Measurements from ENCODE around the gene HSPBP1.

HSPBP1 gene

DNA sequence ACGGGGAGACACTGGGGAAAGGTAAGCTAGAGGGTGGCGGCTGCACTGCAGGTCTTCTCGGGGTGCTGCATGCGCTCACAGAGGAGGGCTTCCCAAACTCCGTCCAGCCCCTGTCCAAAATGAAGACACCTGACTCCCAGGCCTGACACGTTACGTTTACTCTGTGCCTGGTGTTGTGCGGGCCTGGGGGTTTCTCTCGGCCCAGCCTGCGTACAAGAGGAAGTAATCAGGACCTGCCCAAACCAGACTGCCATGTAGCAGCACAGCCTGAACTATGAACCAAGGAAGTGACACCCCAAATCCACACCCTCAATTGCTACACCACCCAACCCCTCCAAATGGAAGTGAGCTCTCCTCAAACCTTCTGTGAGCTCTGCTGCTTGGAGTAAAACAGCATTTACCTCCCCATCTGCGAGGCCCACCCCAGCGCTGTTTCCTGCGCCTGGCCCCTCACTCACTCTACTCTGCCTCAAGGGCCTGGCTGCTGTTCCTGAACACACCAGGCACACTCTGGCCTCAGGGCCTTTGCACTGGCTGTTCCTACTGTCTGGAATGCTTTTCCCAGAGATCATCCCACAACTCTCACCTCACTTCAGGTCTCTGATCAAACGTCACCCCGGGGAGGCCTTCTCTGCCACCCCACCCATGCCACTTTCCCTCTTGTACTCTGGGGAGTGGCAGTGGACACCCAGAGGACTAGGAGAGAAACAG, 3.0 kb downstream of the HSPBP1 start:
- no peak overlapping the region for H3K4me3 ChIP-seq (ENCODE audit: low read depth, low read length)

GRCh38 chr19:55275851-55276719, 3.8 kb downstream of the HSPBP1 start:
- no peak overlapping the region for H3K4me3 ChIP-seq (ENCODE audit: low read depth, low read length)

DNA sequence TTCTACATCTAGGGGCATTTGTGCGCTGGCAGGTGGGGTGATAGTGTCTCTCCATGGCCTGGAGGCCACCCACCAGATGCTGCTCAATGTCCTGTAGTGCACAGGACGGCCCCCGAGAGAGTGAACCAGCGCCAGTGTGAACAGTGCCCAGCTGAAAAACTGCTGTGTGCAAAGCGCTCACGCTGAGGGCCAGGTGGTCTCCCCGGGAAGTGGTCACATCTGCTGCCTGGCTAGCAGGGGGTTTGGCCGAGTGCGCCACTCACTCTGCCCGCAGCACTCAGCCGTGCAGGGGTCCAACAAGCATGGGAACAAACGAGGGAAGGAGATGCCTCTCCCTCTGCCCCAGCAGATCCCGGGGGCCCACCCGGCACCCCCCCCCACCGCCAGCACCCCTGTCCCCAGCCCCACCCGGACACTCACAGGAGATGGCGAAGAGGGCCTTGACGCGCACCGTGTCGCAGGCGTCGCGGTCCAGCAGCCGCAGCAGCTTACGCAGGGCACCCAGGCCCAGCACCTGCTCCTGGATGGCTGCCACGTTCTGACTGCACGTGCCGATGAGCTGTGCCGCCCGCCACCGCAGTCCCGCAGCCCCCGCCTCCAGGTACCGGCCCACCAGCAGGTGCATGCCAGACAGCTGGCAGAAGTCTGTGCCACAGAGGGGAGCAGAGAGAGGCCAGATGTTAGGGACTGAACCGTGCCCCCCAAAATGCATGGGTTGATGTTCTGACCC, 5.8 kb downstream of the HSPBP1 start:
- no peak overlapping the region for H3K4me3 ChIP-seq (ENCODE audit: low read depth, low read length)

DNA sequence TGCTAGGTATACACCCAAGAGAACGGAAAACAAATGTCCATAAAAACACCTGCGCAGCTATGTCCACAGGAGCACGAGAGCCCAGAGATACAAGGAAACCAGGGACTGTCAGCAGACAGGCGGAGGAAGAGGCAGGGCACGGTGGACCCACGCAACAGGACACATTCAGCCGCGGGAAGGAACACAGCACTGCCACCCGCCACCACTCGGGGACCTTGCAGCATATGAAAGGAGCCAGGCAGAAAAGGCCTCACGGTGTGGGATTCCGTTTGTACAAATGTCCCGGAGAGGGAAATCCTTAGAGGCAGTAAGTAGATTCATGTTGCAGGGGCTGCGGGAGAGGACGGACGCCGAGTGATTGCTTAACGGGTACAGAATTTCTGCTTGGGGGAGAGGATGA, 7.8 kb downstream of the HSPBP1 start:
- no peak overlapping the region for H3K4me3 ChIP-seq (ENCODE audit: low read depth, low read length)

DNA sequence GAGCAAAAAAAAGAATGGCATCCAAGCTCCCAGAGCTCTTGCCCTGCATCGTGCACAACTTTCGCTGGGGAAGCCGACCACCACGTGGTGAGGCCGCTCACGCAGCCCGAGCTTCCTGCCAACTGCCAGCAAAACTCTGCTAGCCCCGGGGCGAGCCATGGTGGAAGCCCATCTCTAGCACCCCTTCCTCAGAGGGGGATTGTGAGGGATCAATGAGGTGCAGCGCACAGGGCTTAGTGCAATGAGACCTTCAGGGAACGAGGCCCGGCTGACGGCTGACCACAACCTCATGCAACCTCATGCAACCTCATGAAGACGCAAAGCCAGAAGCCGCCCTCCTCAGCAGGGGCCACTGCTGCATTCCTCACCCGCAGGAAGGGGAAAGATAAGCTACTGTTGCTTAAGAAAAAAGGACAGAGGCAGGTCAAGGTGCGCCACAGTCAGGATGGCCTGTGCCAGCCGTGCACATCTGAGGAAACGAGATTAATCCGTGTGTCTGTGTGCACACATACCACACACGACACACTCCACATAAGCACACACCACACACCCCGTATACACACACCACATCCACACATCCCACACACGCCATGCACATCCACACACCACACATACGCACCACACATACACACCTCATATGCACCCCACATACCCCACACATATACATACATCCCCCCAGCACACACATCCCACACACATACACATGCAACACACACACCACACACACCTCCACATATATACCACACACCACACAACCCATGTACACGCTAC, 9.6 kb downstream of the HSPBP1 start:
- no peak overlapping the region for H3K4me3 ChIP-seq (ENCODE audit: low read depth, low read length)

DNA sequence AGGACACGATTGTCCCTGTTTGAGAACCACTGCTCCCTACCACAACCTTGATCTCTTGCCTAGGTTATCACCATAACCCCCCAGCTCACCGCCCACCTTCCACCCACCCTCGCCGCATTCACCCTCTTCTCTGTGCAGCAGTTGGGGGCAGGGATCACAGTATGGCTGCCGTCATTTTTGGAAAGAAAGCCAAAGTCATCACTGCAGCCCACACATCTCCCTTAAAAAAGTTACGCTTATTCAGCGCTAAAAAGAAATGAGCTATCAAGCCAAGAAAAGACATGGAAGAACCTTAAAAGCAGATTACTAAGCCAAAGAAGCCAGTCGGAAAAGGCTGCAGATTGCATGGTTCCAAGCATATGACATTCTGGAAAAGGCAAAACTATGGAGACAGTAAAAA, 10.6 kb downstream of the HSPBP1 start:
- no peak overlapping the region for H3K4me3 ChIP-seq (ENCODE audit: low read depth, low read length)

DNA sequence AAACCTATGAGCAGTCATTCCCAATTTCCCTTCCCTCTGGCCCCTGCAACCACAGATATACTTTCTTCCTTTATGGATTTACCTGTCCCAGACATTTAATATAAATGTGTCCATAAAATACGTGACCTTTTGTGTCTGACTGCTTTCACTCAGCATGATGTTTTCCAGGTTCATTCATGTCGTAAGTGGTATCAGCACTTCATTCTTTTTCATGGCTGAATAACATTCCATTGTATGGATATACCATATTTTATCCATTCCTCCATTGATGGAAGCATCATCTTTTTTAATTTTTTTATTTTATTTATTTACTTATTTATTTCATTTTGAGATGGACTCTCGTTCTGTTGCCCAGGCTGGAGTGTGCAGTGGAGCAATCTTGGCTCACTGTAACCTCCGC, 13.1 kb downstream of the HSPBP1 start:
- H3K4me3 ChIP-seq (ENCODE audit: low read depth, low read length), result no peak overlapping the region

- no peak overlapping the region for H3K4me3 ChIP-seq (ENCODE audit: low read depth, low read length)
These were observed 13.5 kb downstream of the HSPBP1 start for GRCh38 chr19:55266404-55266803.

- no peak overlapping the region for H3K4me3 ChIP-seq (ENCODE audit: low read depth, low read length)
These were observed 14.1 kb downstream of the HSPBP1 start for GRCh38 chr19:55265723-55266386.

DNA sequence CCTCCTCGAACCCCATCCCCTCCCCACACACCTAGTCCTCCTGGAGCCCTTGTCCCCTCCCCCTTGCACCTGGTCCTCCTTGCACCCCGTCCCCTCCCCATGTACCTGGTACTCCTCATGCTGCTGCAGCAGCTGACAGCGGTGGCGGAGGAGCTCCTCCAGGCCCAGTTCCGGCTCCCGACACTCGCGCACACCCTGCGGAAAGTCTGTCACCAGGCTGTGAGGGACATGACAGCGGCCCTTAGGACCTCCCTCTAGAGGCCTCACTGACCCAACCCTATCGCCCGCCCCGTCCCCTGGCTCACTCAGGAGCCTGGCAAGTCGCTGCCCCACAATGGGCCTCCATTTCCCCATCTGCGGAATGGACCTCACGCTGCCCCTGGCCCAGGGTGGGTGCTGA, 14.7 kb downstream of the HSPBP1 start:
- no peak overlapping the region for H3K4me3 ChIP-seq (ENCODE audit: low read depth, low read length)

DNA sequence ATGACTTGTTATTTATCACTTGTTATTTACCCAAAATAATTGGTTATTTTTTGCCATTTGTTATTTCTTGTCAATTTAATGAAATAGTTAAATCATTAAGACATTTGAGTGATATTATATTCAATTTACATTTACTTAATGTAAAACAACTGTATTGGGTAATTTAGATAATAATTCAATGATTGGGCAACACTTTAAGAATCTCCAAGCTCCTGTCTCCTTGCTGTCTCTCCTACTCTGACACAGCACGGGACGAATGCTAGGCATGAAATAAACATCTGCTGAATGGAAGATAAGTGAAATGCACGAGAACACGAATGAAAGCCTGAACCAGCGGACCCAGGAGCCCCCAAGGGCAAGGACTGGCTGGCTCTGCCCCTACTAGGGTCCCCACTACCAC, 15.4 kb downstream of the HSPBP1 start:
- no peak overlapping the region for H3K4me3 ChIP-seq (ENCODE audit: low read depth, low read length)

- no peak overlapping the region for H3K4me3 ChIP-seq (ENCODE audit: low read depth, low read length)
These were observed 17.6 kb downstream of the HSPBP1 start for GRCh38 chr19:55262359-55262758.

- H3K4me3 ChIP-seq (ENCODE audit: low read depth, low read length), result no peak overlapping the region
These were observed 18.2 kb downstream of the HSPBP1 start for GRCh38 chr19:55261671-55262126.

DNA sequence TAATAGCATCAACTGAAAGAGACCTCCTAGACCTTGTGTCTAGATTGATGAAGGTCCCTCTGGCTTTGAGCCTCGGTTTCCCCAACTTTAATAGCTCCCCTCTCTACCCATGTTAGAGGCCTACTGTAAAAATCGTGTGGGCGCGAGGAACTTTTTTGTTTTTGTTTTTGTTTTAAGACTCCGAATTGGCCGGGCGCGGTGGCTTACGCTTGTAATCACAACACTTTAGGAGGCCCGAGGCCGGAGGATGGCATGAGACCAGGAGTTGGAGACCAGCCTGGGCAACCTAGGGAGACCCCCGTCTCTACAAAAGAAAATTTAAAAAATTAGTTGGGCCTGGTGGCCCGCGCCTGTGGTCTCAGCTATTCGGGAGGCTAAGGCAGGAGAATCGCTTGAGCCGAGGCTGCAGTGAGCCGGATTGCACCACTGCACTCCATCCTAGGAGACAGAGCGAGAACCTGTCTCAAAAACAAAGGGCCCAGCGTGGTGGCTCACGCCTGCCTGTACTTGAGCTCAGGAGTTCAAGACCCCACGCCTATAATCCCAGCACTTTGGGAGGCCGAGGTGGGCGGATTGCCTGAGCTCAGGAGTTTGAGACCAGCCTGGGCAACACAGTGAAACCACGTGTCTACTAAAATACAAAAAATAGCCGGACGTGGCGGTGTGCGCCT, 20.2 kb downstream of the HSPBP1 start:
- peak overlapping the region; percentile 17 for H3K4me3 ChIP-seq (ENCODE audit: low read depth, low read length)

- peak within 1 kb of the TSS; percentile 85 for H3K4me3 ChIP-seq (ENCODE audit: low read depth, low read length)
These were observed 20.9 kb downstream of the HSPBP1 start, which contains the start of gene PPP6R1 for GRCh38 chr19:55258828-55259539. Gene PPP6R1 (minus strand): TSS chr19:55259017. CDS start chr19:55247103, 11,914 bp downstream.

DNA sequence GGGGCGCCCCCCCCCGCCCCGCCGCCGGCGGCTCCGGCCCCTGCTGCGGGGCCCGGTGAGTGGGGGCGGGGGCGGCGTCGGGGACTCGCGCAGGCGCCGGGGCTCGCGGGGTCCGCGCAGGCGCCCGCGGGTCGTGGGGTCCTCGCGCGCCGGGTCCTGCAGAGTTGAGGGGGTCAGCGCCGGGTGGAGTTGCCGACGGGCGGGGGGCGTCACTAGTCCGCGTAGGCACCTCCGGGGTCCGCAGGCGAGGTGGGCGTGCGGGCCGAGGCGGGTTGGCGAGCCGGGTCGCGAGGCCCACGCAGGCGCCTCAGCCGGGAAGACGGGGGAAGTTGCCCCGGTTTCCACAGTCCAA, 21.5 kb downstream of the HSPBP1 start:
- H3K4me3 ChIP-seq (ENCODE audit: low read depth, low read length), result peak overlapping the region; percentile 85

- H3K4me3 ChIP-seq (ENCODE audit: low read depth, low read length), result peak overlapping the region; percentile 85
These were observed 22.2 kb downstream of the HSPBP1 start for GRCh38 chr19:55257461-55258420.

All from iPS-11a (cell line).